CD4-positive, CD25-positive, alpha-beta regulatory T cell (primary cell): ENCODE results near the gene SOCS7. TPM values are rescaled to one million over a fixed set of nuclear protein-coding genes. Genes with fewer than 3 reads are reported as not detected.
A peak's percentile ranks its signal among the peaks of the same experiment; 100 is the strongest.

Experiments
- ATAC-seq, 2 donors: fragments of 150-1000 bp; cut with Tn5 transposase; one replicate each; pipeline ENCODE4 v1.10.0; 2021; ENCODE audit warnings: low read depth in 2 of 2, moderate number of reproducible peaks in 2 of 2, moderate library complexity in 1 of 2
- DNase-seq, 3 donors: peaks; one replicate each; pipeline versions ENCODE4 v3.0.0 to v3.0.0-alpha.2; 2012 to 2022; ENCODE audit warnings: mixed read lengths in 1 of 3
- H3K27ac ChIP-seq: one replicate; pipeline ENCODE4 v1.7.0; 2013; ENCODE audit warnings: mild to moderate bottlenecking, low read length; ENCODE audit not compliant: insufficient read depth, poor library complexity, severe bottlenecking
- H3K27me3 ChIP-seq: one replicate; pipeline ENCODE4 v1.7.0; 2013; ENCODE audit warnings: low read length; ENCODE audit not compliant: control insufficient read depth, insufficient read depth
- H3K36me3 ChIP-seq: one replicate; pipeline ENCODE4 v1.7.0; 2013; ENCODE audit warnings: mild to moderate bottlenecking, low read length, moderate library complexity; ENCODE audit not compliant: control insufficient read depth, insufficient read depth
- H3K4me1 ChIP-seq: 2 replicates; pipeline ENCODE4 v1.7.0; 2013; ENCODE audit warnings: mild to moderate bottlenecking, low read length; ENCODE audit not compliant: insufficient read depth, control insufficient read depth, poor library complexity, severe bottlenecking
- H3K4me3 ChIP-seq: one replicate; pipeline ENCODE4 v1.7.0; 2013; ENCODE audit warnings: low read depth, mild to moderate bottlenecking, low read length, moderate library complexity
- H3K9me3 ChIP-seq, 2 experiments: 1 replicate in 1 of 2; 2 replicates in 1 of 2; pipeline ENCODE4 v1.7.0; 2013; ENCODE audit warnings: low read length in 2 of 2, mild to moderate bottlenecking in 1 of 2, moderate library complexity in 1 of 2; ENCODE audit not compliant: control insufficient read depth in 2 of 2
- H3K27ac Mint-ChIP-seq, 3 donors: one replicate each; pipeline ENCODE4 v1.8.0; 2020 to 2022; ENCODE audit warnings: mild to moderate bottlenecking in 3 of 3, mixed read lengths in 3 of 3, moderate library complexity in 2 of 3
- H3K27me3 Mint-ChIP-seq: one replicate; pipeline ENCODE4 v1.8.0; 2022; ENCODE audit warnings: mild to moderate bottlenecking, mixed read lengths
- H3K36me3 Mint-ChIP-seq: one replicate; pipeline ENCODE4 v1.8.0; 2020; ENCODE audit warnings: mixed read lengths
- H3K4me1 Mint-ChIP-seq, 4 donors: one replicate each; pipeline ENCODE4 v1.8.0; 2020 to 2022; ENCODE audit warnings: mixed read lengths in 4 of 4, mild to moderate bottlenecking in 1 of 4
- H3K4me3 Mint-ChIP-seq, 4 donors: one replicate each; pipeline ENCODE4 v1.8.0; 2020 to 2022; ENCODE audit warnings: mild to moderate bottlenecking in 4 of 4, mixed read lengths in 4 of 4, moderate library complexity in 3 of 4
- H3K9me3 Mint-ChIP-seq, 7 donors: one replicate each; pipeline ENCODE4 v1.8.0; 2020 to 2022; ENCODE audit warnings: mixed read lengths in 7 of 7, mild to moderate bottlenecking in 3 of 7, moderate library complexity in 2 of 7
- polyA plus RNA-seq, 4 donors: library from polyadenylated mRNA; unstranded; fragments of 300-500 nt; fragmentation: Illumina TruSeq; gene quantifications; one replicate each; pipeline ENCODE4 v1.2.3, GENCODE V29; 2021
- total RNA-seq: library from RNA; stranded (reverse); gene quantifications from one replicate; pipeline ENCODE4 v1.2.3, GENCODE V29; 2022

The SOCS7 gene
- total and polyA plus RNA-seq, 5 donors from 2014 or later: 0.32 to 14.4 (median 0.41) TPM

GRCh38 chr17:38330941-38331411 lies 20.7 kb upstream of the SOCS7 start:
- H3K4me3 ChIP-seq: no peak overlapping the region
- no peaks in the 10 kb centered on the region for H3K27me3 ChIP-seq
- no peaks in the 10 kb centered on the region for H3K36me3 ChIP-seq
- H3K4me1 ChIP-seq: no peaks in the 10 kb centered on the region
- Mint-ChIP-seq H3K4me1 (peaks cover 0 to 6% (median under 1%) of the 10 kb centered on the region in 4 donors), H3K4me3 (no peak overlapping the region), H3K9me3 (peaks cover 0 to 1% (median 0%) of the 10 kb centered on the region in 7 donors), H3K27me3 (peaks cover 5% of the 10 kb centered on the region), H3K27ac (no peak overlapping the region), H3K36me3 (no peaks in the 10 kb centered on the region)
- no peak overlapping the region for H3K27ac ChIP-seq
- H3K9me3 ChIP-seq: no peaks in the 10 kb centered on the region
- ATAC-seq (no peak), DNase-seq (no peak)

DNA sequence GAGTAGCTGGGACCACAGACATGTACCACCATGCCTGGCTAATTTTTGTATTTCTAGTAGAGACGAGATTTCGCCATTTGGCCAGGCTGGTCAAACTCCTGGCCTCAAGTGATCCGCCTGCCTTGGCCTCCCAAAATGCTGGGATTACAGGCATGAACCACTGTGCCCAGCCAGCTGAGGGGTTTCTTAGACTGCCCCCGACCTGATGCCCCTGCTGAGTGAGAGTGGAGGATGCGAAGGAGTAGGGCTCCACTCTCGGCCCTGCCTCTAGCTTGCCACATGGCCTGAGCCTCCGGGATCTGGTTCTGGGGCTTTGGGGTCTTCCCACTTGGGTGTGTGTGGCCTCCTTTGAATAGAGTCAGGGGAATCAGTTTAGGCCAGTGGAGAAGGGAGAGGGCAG lies 18.9 kb upstream of the SOCS7 start:
- ATAC-seq: no peak
- Mint-ChIP-seq H3K4me3 (no peak overlapping the region), H3K4me1 (no peaks in the 10 kb centered on the region), H3K27me3 (peaks cover 13% of the 10 kb centered on the region), H3K9me3 (peaks cover 0 to 1% (median 0%) of the 10 kb centered on the region in 7 donors), H3K27ac (no peak overlapping the region), H3K36me3 (no peaks in the 10 kb centered on the region)
- no peaks in the 10 kb centered on the region for H3K27me3 ChIP-seq
- DNase-seq: no peak
- no peak overlapping the region for H3K27ac ChIP-seq
- no peak overlapping the region for H3K4me3 ChIP-seq
- H3K36me3 ChIP-seq: no peaks in the 10 kb centered on the region
- no peaks in the 10 kb centered on the region for H3K9me3 ChIP-seq
- no peaks in the 10 kb centered on the region for H3K4me1 ChIP-seq

DNA sequence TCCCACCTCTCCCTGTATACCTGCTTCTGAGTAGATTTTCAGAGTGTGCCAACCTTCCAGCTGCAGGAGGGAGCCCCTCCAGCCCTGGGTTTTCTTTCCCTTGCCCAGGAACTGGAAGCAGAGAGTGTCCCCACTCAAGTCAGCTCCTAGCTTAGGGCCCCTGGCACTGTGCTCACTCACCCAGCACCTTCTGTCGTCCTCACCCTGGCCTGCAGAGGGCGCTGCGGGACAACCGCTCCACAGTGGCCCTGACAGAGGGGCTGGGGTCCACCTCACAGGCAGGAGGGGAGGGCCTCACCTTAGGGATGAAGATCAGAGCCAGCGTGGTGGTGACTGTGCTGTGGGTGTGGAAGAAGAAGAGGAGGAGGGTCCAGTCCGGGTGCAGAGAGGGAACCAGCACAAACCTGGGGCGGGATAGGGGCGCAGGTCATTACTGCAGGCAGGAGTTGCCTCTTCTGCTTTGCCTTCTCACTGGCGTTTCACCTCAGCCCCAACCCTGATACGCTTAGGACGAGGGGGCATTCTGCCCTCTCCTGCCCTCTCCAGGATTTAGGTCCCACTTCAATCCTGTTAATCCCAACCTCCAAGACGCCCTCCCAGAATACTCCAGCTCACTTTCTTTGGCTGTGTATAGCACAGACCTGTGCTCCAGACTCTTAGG lies 17.9 kb upstream of the SOCS7 start:
- Mint-ChIP-seq H3K4me3 (no peak overlapping the region), H3K27me3 (peaks cover 18% of the 10 kb centered on the region), H3K36me3 (no peaks in the 10 kb centered on the region), H3K27ac (no peak overlapping the region), H3K9me3 (peaks cover 0 to 1% (median 0%) of the 10 kb centered on the region in 7 donors), H3K4me1 (no peaks in the 10 kb centered on the region)
- Histone ChIP-seq H3K4me3 (no peak overlapping the region), H3K27ac (no peak overlapping the region), H3K4me1 (no peaks in the 10 kb centered on the region), H3K36me3 (no peaks in the 10 kb centered on the region), H3K27me3 (no peaks in the 10 kb centered on the region), H3K9me3 (no peaks in the 10 kb centered on the region)
- DNase-seq: peak; percentile 16 to 24 (median 23)
- ATAC-seq: peak in 1 of 2 donors; percentile 47

DNA sequence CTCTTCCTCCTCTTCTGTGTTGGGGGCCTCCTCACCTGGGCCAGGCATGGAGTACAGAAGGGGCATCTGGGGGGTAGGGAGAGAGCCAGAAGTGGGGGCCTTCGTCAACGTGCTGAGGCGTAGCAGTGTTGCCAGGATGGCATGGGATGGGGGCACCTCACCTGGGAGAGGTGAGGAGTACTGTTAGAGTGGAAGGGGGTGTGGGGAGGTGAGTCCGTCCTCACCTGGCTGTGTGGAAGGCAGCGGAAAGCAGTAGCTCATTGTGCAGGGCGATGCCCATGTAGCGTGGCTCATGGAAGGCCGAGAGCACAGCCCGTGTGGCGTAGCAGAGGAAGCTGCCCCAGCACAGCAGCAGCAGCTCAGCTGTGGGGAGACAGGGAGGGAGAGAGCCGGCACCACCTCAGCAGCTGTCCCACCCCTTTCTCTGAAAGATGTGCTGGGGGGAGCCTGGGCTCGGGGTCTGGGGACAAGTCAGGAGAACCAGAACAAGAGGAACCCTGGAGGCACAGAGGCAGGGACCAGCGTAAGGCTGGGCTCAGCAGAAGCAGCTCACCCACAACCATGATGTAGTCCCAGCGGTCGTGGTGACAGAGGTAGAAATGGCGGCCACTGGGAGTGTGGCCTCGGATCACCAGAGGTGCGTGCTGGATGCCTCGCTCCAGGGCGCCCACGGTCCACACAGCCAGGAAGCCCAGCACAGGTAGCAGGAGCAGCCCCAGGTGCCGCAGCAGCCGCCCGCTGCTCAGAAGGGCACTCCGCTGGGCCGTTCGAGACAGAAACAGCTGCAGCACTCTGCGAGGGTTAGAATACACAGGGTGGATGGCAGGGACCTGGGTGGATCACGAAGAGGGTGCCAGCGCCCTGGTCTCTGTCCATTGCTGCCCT lies 16.9 kb upstream of the SOCS7 start:
- Histone ChIP-seq H3K4me3 (no peak overlapping the region), H3K4me1 (no peaks in the 10 kb centered on the region), H3K36me3 (no peaks in the 10 kb centered on the region), H3K27me3 (no peaks in the 10 kb centered on the region), H3K9me3 (no peaks in the 10 kb centered on the region), H3K27ac (no peak overlapping the region)
- Mint-ChIP-seq H3K27ac (no peak overlapping the region), H3K27me3 (peaks cover 18% of the 10 kb centered on the region), H3K4me1 (no peaks in the 10 kb centered on the region), H3K9me3 (peaks cover 0 to 1% (median 0%) of the 10 kb centered on the region in 7 donors), H3K4me3 (no peak overlapping the region), H3K36me3 (no peaks in the 10 kb centered on the region)
- DNase-seq (no peak), ATAC-seq (no peak)

- DNase-seq: no peak
- no peak for ATAC-seq
- H3K27me3 Mint-ChIP-seq: peaks cover 18% of the 10 kb centered on the region
- Histone ChIP-seq H3K36me3 (no peaks in the 10 kb centered on the region), H3K4me1 (no peaks in the 10 kb centered on the region), H3K27me3 (no peaks in the 10 kb centered on the region), H3K4me3 (no peak overlapping the region), H3K27ac (no peak overlapping the region), H3K9me3 (no peaks in the 10 kb centered on the region)
- H3K4me1 Mint-ChIP-seq: no peaks in the 10 kb centered on the region
- H3K4me3 Mint-ChIP-seq: no peak overlapping the region
- no peak overlapping the region for H3K27ac Mint-ChIP-seq
- H3K36me3 Mint-ChIP-seq: no peaks in the 10 kb centered on the region
- no peaks in the 10 kb centered on the region for H3K9me3 Mint-ChIP-seq
Observed at GRCh38 chr17:38336838-38337237, 14.8 kb upstream of the SOCS7 start.

GRCh38 chr17:38338053-38338452 lies 13.6 kb upstream of the SOCS7 start:
- no peak for ATAC-seq
- H3K27me3 ChIP-seq: no peaks in the 10 kb centered on the region
- H3K4me3 Mint-ChIP-seq: no peak overlapping the region
- no peak for DNase-seq
- no peaks in the 10 kb centered on the region for H3K36me3 Mint-ChIP-seq
- H3K27me3 Mint-ChIP-seq: peaks cover 18% of the 10 kb centered on the region
- H3K4me3 ChIP-seq: no peak overlapping the region
- no peaks in the 10 kb centered on the region for H3K36me3 ChIP-seq
- no peaks in the 10 kb centered on the region for H3K4me1 Mint-ChIP-seq
- H3K9me3 Mint-ChIP-seq: no peaks in the 10 kb centered on the region
- H3K27ac Mint-ChIP-seq: peak overlapping the region in 1 of 3 donors; percentile 71
- no peaks in the 10 kb centered on the region for H3K9me3 ChIP-seq
- H3K4me1 ChIP-seq: no peaks in the 10 kb centered on the region
- H3K27ac ChIP-seq: no peak overlapping the region

GRCh38 chr17:38338535-38338934 lies 13.1 kb upstream of the SOCS7 start:
- H3K9me3 Mint-ChIP-seq: no peaks in the 10 kb centered on the region
- no peaks in the 10 kb centered on the region for H3K36me3 Mint-ChIP-seq
- ATAC-seq (no peak), DNase-seq (no peak)
- H3K27ac ChIP-seq: no peak overlapping the region
- no peak overlapping the region for H3K4me3 Mint-ChIP-seq
- no peaks in the 10 kb centered on the region for H3K9me3 ChIP-seq
- no peaks in the 10 kb centered on the region for H3K27me3 ChIP-seq
- peaks cover 18% of the 10 kb centered on the region for H3K27me3 Mint-ChIP-seq
- H3K4me1 ChIP-seq: no peaks in the 10 kb centered on the region
- no peaks in the 10 kb centered on the region for H3K4me1 Mint-ChIP-seq
- H3K36me3 ChIP-seq: no peaks in the 10 kb centered on the region
- H3K4me3 ChIP-seq: no peak overlapping the region
- H3K27ac Mint-ChIP-seq: no peak overlapping the region
